ENCODE results near the gene ATP5ME. TPM values are rescaled to one million over a fixed set of nuclear protein-coding genes. Genes with fewer than 3 reads are reported as not detected.

ATP5ME gene
- total RNA-seq, 1 experiment from 2014 or later, result 330 TPM

DNA sequence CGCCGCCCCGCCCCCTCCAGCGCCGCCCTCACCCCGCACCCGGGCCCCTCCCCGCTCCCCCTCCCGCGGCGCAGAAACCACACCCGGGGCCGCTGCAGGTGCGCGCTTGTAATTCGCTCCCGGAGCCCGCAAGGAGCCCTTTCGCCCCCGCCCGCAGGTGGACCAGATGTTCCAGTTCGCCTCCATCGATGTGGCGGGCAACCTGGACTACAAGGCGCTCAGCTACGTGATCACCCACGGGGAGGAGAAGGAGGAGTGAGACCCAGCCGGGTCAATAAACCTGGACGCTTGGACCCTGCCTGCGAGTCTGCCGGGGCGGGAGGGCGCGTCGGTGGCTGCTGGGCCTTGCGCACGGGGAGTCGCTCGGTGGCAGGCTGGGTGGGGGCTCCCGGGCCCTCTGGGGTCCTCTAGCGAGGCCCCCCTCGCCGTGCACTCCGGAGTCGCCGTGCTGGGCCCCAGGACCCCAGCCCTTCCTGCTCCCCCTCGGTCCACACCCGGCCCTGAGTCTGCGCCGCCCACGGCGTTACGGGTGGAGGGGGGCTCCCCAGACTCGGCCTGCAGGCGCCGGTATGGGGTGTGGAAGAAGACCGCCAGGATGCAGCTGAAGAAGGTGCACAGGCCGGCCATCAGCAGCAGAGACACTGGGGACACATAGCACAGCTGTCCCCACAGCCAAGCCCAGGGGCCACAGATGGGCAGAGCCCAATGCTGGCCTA, 7.8 kb upstream of the ATP5ME start:
- ATAC-seq, result 0 out of 2 replicates have a peak, but pooled peaks have one; percentile 13
- H3K4me3 ChIP-seq (replicated peaks in 1 of 2; ENCODE audit: low read depth in 1 of 2, low read length in 2 of 2), result no peak overlapping the region
- no peaks in the 10 kb centered on the region for H3K27me3 ChIP-seq (ENCODE audit: insufficient read depth, low read length)
- peak overlapping the region; percentile 48; the same call in 1 of the 2 replicates for H3K27ac ChIP-seq (ENCODE audit: low read depth, low read length)
- TF ChIP-seq, protein P1, sequence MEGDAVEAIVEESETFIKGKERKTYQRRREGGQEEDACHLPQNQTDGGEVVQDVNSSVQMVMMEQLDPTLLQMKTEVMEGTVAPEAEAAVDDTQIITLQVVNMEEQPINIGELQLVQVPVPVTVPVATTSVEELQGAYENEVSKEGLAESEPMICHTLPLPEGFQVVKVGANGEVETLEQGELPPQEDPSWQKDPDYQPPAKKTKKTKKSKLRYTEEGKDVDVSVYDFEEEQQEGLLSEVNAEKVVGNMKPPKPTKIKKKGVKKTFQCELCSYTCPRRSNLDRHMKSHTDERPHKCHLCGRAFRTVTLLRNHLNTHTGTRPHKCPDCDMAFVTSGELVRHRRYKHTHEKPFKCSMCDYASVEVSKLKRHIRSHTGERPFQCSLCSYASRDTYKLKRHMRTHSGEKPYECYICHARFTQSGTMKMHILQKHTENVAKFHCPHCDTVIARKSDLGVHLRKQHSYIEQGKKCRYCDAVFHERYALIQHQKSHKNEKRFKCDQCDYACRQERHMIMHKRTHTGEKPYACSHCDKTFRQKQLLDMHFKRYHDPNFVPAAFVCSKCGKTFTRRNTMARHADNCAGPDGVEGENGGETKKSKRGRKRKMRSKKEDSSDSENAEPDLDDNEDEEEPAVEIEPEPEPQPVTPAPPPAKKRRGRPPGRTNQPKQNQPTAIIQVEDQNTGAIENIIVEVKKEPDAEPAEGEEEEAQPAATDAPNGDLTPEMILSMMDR (IDR thresholded peaks at IDR 0.05 in 2 of 3, conservative IDR thresholded peaks at IDR 0.05 in 1 of 3; ENCODE audit: borderline replicate concordance in 1 of 3, insufficient read depth in 1 of 3, low read depth in 2 of 3, low read length in 2 of 3), result no peak
- TF ChIP-seq SP1 (IDR thresholded peaks at IDR 0.05; ENCODE audit: low read depth) (no peak), JUND (IDR thresholded peaks at IDR 0.05) (no peak), EZH2phosphoT487 (IDR thresholded peaks at IDR 0.05; ENCODE audit: borderline replicate concordance) (no peak), EGR1 (IDR thresholded peaks at IDR 0.05; ENCODE audit: low read depth) (no peak), CBX3 (IDR thresholded peaks at IDR 0.05; ENCODE audit: low read depth) (no peak), YY1 (IDR thresholded peaks at IDR 0.05; ENCODE audit: extremely low read depth, insufficient replicate concordance, low read depth, low read length) (no peak), POLR2A (IDR thresholded peaks at IDR 0.05; ENCODE audit: borderline replicate concordance, extremely low read depth, insufficient read depth, insufficient read length) (no peak), SRF (IDR thresholded peaks at IDR 0.05; ENCODE audit: low read depth) (no peak), POLR2AphosphoS5 (IDR thresholded peaks at IDR 0.05; ENCODE audit: low read depth, low read length) (no peak), RAD21 (IDR thresholded peaks at IDR 0.05; ENCODE audit: low read depth) (no peak), ZFX (IDR thresholded peaks at IDR 0.05) (no peak), TCF7L2 (IDR thresholded peaks at IDR 0.05; ENCODE audit: borderline replicate concordance, extremely low read depth, insufficient read depth, insufficient read length) (no peak), FOSL1 (IDR thresholded peaks at IDR 0.05; ENCODE audit: low read depth) (no peak)
- TF ChIP-seq, protein P2, sequence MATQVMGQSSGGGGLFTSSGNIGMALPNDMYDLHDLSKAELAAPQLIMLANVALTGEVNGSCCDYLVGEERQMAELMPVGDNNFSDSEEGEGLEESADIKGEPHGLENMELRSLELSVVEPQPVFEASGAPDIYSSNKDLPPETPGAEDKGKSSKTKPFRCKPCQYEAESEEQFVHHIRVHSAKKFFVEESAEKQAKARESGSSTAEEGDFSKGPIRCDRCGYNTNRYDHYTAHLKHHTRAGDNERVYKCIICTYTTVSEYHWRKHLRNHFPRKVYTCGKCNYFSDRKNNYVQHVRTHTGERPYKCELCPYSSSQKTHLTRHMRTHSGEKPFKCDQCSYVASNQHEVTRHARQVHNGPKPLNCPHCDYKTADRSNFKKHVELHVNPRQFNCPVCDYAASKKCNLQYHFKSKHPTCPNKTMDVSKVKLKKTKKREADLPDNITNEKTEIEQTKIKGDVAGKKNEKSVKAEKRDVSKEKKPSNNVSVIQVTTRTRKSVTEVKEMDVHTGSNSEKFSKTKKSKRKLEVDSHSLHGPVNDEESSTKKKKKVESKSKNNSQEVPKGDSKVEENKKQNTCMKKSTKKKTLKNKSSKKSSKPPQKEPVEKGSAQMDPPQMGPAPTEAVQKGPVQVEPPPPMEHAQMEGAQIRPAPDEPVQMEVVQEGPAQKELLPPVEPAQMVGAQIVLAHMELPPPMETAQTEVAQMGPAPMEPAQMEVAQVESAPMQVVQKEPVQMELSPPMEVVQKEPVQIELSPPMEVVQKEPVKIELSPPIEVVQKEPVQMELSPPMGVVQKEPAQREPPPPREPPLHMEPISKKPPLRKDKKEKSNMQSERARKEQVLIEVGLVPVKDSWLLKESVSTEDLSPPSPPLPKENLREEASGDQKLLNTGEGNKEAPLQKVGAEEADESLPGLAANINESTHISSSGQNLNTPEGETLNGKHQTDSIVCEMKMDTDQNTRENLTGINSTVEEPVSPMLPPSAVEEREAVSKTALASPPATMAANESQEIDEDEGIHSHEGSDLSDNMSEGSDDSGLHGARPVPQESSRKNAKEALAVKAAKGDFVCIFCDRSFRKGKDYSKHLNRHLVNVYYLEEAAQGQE (IDR thresholded peaks at IDR 0.05; ENCODE audit: low read depth), result no peak
- TF ChIP-seq, protein P3, sequence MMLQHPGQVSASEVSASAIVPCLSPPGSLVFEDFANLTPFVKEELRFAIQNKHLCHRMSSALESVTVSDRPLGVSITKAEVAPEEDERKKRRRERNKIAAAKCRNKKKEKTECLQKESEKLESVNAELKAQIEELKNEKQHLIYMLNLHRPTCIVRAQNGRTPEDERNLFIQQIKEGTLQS (IDR thresholded peaks at IDR 0.05), result no peak
- TF ChIP-seq, protein P4, sequence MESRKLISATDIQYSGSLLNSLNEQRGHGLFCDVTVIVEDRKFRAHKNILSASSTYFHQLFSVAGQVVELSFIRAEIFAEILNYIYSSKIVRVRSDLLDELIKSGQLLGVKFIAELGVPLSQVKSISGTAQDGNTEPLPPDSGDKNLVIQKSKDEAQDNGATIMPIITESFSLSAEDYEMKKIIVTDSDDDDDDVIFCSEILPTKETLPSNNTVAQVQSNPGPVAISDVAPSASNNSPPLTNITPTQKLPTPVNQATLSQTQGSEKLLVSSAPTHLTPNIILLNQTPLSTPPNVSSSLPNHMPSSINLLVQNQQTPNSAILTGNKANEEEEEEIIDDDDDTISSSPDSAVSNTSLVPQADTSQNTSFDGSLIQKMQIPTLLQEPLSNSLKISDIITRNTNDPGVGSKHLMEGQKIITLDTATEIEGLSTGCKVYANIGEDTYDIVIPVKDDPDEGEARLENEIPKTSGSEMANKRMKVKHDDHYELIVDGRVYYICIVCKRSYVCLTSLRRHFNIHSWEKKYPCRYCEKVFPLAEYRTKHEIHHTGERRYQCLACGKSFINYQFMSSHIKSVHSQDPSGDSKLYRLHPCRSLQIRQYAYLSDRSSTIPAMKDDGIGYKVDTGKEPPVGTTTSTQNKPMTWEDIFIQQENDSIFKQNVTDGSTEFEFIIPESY (IDR thresholded peaks at IDR 0.05; ENCODE audit: extremely low read depth, insufficient replicate concordance, low read length), result no peak
- H2AFZ ChIP-seq (ENCODE audit: low read depth, low read length, poor library complexity, severe bottlenecking), result no peak overlapping the region
- no peak for DNase-seq (ENCODE audit: low read depth, low spot score)
- POLR2A ChIA-PET, result no interaction called here
- H3K9me2 ChIP-seq (ENCODE audit: insufficient read depth), result no peaks in the 10 kb centered on the region
- H3K4me1 ChIP-seq (ENCODE audit: control insufficient read depth in 1 of 2, insufficient read depth in 2 of 2, low read length in 2 of 2), result peaks cover 20 to 45% of the 10 kb centered on the region in 2 experiments
- intact Hi-C loops (cut with micrococcal nuclease), result no loop called here
- H3K4me2 ChIP-seq (ENCODE audit: low read length), result peak overlapping the region; percentile 37; the same call in 1 of the 2 replicates
- BruUV-seq (replicated peaks), result no TSS peak
- H4K20me1 ChIP-seq (ENCODE audit: insufficient read depth), result no peaks in the 10 kb centered on the region
- no peaks in the 10 kb centered on the region for H3K79me2 ChIP-seq (ENCODE audit: insufficient read depth, low read length)
- H3K9me3 ChIP-seq (ENCODE audit: control insufficient read depth in 1 of 2, insufficient read depth in 1 of 2, low read depth in 1 of 2, low read length in 2 of 2), result no peaks in the 10 kb centered on the region
- CTCF ChIA-PET, result no interaction called here
- no peak overlapping the region for H3K9ac ChIP-seq (ENCODE audit: low read length)
- no peaks in the 10 kb centered on the region for H3K36me3 ChIP-seq (ENCODE audit: control insufficient read depth in 1 of 2, insufficient read depth in 2 of 2, low read length in 2 of 2)
- RAD21 ChIA-PET (ENCODE audit: low non-redundant PET in 1 of 2, low total read pairs in 2 of 2, uncharacterized antibody in 2 of 2, unreplicated experiment in 2 of 2), result no interaction called here
